NCI-H526 treated with DMSO at 0.1 percent for 48 hours (cell line): ENCODE results near the gene RNF25.

Source experiments
- DNase-seq: peaks from one replicate; lab custom pipeline; 2025; lab: John Stamatoyannopoulos, UW

The RNF25 gene, protein sequence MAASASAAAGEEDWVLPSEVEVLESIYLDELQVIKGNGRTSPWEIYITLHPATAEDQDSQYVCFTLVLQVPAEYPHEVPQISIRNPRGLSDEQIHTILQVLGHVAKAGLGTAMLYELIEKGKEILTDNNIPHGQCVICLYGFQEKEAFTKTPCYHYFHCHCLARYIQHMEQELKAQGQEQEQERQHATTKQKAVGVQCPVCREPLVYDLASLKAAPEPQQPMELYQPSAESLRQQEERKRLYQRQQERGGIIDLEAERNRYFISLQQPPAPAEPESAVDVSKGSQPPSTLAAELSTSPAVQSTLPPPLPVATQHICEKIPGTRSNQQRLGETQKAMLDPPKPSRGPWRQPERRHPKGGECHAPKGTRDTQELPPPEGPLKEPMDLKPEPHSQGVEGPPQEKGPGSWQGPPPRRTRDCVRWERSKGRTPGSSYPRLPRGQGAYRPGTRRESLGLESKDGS

DNA sequence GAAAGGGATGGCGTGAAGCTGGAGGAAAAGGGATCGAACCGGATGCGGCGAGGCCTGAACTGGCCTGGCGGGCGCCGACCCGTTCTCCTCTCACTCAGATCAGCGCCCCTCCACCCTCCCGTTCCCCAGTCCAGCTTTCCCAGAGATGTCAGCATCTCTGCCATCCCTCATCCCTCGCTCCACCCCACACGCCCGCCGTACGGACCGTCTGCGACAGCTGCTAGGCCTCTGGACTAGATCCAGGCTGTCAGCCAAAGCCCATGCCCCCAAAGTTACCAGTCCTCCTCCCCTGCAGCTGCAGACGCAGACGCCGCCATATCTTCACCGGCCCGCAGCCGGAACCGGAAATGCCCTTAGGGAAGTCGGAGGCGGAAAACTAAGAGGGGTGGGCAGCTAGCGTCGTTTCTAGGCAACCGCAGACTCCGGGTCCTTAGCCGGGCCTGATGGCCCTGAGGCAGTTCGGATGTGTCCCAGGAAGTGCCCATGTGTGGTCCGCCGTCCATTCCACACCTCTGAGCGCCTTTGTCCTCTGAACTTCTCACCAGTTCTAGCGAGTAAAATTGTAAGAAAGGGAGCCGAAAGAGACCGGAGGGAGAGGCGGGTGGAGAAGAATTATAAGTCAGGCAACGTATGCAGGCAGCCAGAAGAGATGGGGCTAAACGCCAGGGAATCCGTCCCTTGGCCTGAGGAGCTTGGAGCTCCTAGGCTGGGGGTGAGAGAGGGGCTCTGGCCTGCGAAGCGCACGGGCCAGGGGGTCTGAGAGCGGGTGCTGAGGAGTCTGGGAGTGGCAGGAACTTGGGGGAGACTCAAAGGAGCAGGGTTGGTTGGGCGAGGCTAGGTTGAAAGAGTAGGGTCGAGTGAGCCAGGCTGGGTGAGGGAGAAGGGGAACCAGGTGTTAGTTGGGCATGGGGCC is at the start of gene RNF25, which contains the start of gene STK36:
RNF25 (minus strand) TSS at position 349 of the 913 bp plus-strand sequence; CDS start at position 317, 32 bp downstream.
STK36 (plus strand) TSS at position 433 of the 913 bp plus-strand sequence. CDS start 744 bp downstream, outside the sequence.
- DNase-seq: peak; percentile 80

DNA sequence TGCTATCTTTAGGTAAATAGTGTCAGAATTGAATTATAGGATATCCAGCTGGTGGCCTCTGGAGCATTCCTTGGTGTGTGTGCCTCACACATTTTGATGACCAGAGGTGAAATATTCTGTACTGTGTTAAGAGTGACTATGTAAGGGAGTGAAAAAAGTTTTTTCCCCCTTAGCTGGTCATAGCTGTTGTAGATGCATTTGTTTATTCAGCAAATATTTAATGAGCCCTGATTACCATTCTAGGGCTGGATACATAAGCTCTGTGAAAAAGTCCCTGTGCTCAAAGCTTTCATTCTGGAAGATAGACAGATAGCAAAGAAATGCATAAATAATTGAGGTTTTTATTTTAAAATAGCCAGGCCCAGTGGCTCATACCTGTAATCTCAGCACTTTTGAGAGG is 49.7 kb upstream of the RNF25 start:
- DNase-seq: no peak

DNA sequence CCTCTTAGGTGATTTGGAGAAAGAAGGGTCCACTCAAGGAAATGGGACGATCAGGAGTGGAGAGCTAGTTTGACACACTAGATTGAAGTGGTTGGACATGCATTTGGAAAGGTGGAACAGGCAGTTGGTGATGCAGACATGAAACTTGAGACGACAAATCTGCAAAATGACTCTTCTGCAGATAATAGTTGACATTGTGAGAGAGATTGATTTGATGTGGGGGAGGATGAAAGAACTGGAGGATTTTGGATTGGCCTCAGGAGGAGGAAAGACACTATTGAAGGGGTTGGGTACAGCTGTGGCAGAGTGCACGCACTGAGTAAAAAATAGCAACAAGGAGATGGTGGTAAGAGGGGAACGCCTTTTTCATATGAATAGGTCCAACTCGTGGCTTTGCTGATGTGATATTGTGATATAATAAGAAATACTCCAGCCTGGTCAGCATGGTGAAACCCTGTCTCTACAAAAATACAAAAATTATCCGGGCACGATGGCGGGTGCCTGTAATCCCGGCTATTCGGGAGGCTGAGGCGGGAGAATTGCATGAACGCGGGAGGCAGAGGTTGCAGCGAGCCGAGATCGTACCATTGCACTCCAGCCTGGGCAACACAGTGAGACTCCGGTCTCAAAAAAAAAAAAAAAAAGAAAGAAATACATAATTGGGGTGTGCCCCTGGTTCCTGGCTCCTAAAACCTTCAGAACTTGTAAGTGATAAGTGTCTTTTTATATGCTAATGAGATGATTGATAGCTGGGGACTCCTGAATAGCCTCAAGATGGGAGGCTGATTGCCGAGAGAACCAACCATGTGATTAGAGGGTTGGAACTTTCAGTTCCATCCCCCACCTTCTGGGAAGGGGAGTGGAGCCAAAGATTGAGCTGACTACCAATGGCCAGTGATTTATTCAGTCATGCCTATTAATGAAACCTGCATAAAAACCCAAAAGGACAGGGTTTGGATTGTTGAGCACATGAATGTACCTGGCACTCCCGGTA is 48.5 kb upstream of the RNF25 start:
- no peak for DNase-seq

DNA sequence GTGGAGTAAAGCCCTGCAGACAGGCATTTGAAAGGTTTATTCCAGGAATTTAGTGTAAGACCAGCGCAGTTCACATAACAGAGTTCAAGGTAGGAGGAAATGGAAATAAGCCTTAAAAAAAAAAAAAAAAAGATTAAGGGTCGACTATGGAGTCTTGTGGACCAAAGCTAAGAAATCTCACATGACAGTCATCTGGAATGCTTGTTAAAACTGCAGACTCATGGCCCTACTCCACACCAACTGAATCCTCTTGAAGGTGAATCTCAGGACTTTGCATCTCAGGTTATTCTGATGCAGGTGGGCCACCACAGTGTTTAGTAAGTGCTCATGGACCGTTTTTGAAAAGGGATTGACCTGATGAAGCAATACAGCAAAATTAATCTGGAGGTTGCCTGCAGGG is 47.7 kb upstream of the RNF25 start:
- no peak for DNase-seq

DNA sequence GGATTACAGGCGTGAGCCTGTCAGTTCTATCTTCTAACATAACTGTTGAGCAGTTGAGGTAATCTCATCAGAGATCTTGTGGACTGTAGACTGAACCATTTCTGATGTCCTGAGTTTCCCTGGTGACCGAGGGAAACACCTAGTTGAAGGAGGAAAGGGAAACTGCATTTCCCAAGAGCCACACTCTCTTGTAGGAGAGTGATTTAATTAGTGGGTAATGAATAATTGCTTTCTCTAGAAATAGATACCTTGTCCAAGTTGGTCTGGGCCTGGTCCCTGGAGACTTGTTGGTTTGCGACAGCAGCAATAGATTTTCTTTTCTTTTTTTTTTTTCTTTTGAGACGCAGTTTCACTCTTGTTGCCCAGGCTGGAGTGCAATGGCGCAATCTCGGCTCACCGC is 46.3 kb upstream of the RNF25 start:
- DNase-seq: no peak

DNA sequence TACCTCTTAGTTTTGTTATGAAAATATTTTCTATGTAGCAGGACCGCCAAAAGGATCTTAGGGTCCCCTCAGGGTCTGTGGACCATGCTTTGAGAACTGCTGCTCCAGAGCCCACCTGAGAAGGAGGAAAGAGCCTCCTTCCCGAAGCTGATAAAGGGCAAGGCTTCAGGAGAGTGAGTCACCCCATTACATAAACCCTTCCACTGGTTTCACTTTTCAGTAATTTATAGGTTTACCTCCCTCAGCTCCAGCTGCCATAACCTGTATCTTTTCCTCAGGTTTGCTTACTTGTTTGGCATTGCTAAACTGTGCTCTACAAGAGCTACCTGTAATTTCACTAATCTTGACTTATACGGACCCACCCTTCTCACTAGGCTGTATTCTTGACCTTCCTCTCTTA is 45.5 kb upstream of the RNF25 start:
- no peak for DNase-seq

DNA sequence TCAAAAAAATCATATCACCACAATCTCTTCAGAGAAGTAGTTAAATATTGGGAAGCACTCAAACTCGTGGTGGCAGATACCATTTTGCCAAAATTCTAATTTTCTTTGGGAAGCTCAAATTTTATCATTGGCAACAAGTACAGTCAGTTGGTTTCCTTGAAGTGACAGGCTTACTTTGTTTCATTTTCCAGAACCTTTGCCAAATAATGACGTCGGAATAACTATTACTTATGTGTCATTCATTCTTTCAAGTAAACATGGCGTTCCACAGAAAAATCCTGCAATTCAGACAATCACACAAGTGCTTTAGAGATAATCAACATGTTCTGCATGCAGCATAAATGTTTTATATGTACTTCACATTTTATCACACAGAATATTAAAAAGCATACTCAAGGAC is 44.3 kb upstream of the RNF25 start:
- DNase-seq: no peak

DNA sequence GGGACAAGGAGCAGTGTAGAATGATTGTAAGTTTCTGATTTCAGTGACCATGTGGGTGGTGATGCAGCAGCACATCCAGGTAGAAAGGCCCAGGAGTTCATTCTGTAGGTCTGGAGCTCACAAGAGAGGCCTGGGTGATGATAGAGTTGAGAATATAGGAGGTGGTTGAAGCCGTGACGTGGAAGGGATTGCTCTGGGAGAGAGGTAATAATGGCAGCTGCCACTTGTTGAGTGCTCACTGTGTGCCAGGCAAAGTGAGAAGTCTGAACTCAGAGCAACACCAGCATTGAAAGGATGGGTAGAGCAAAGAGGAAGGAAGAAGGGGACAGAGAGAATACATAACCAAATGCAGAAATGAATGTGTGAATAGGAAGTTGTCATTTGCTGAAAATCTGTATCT is 42.1 kb upstream of the RNF25 start:
- DNase-seq: no peak

DNA sequence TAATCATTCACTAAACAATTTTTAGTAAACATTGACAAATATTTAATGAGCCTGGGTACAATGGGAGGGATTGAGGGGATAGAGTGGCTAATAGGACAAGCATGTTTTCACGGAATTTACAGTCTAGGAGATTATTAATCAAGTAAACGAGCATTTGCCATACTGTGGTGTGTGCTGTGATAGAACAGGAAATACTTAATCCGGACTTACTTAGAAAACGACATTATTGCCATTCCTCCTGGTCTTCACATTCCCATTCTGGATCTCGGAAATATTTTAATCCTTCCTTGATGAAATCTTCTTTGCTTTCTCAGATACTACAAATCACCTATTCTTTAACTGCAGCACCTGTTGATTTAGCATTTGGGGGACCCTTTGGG is 39.7 kb upstream of the RNF25 start:
- DNase-seq: no peak

DNA sequence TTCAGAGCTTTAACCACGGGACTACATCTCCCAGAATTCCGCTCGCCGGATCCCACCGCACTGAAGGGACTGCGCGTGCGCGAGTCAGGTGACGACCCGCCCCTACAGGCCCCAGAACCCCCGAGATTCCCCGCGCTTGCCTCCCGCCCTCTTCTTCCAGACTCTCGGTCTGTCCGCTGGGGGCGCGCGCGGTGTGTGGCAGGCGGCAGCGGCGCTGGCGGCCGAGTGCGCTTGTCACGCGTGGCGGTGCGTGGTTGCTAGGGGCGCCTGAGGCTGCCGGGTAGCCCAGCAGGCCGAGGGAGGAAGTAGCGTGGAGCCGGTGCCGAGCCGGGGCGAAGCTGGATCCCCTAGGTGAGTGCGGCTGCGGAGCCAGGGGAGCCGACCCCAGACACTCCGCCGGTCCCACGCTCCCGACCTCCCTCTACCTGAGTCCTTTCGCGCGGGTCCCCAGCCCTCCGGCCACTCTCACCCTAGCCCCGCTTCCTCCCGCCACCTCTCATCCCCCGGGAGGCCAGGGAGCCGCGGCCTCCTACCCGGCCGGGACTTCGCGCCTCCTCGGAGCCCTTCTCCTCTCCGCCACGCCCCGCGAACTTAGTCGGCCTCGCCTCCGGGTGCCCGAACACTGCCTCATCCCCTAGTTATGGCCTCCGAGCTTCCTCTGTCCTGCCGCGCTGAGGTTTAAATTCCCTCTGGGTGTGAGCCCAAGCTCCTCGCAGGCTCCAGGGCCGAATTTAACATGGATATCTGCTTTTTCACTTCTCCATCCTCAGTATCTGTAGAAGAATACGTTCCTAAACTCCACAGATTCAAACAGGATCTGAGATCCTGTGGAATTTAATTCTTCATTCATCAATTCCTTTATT is 39.1 kb upstream of the RNF25 start, which contains the start of gene TTLL4:
TTLL4 (plus strand) TSS at position 149 of the 863 bp plus-strand sequence. CDS start 26,842 bp downstream, outside the sequence.
- peak; percentile 91 for DNase-seq

DNA sequence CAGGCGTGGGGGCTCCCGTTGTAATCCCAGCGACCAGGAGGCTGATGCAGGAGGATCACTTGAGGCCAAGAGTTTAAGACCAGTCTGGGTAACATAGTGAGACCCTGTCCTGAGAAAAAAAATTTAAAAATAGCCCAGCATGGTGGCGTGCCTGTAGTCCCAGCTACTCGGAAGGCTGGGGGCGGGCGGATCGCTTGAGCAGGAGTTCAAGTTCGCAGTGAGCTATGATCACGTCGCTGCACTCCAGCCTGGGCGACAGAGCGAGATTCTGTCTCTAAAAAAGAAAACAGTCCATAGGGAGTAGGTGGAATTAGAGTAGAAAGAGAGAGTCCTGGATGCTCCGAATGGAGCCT is 38.5 kb upstream of the RNF25 start:
- DNase-seq: no peak

DNA sequence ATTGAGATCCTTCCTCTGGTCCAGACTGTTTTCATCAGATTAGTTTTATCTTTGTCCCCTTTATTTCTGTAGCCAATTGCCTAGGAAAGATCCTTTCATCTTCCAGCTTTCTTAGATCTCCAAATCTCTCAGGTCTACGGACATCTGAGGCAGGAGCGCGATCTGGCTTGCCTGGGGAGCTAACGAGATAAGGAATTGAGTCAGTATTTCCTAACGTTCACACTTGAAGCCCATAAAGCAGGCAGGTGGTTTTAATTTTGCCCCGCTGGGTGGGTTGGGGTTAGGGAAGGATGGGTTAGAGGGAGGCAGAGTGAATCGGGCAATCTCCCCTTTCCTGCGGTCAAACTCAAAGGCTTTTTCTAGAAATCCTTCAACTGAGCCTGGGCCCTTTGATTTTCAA is 38.1 kb upstream of the RNF25 start:
- DNase-seq: no peak

DNA sequence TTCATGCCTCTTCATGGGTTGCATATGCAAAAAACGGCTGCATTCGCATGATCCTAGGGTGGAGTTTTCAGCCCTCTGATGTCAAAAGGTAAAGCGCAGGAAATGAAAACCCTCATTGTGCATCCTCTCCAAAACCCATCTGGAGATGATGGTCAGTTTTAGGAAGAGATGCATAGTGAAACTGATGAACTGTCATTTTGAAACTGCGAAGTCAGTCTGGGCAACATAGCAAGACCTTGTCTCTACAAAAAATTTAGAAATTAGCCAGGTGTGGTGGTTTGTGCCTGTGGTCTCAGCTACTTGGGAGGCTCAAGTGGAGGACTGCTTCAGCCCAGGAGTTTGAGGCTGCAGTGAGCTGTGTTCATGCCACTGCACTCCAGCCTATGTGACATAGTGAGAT is 36.3 kb upstream of the RNF25 start:
- no peak for DNase-seq

DNA sequence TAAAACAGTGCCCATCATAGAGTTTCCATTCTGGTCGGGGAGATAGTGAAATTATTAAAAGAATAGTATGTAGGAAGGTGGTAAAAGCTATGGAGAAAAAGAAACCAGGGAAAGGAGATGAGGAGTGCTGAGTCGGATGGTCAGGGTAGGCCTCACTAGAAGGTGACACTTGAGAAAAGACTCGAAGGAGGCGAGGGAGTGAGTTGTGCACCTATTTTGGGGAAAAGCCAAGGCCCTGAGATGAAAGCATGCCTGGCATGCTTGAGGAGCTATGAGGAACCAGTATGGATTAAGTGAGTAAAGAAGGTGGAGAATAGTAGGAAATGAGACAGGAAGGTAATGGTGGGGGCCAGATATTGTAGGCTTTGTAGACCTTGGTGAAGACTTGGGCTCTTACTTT is 31.5 kb upstream of the RNF25 start:
- DNase-seq: no peak

DNA sequence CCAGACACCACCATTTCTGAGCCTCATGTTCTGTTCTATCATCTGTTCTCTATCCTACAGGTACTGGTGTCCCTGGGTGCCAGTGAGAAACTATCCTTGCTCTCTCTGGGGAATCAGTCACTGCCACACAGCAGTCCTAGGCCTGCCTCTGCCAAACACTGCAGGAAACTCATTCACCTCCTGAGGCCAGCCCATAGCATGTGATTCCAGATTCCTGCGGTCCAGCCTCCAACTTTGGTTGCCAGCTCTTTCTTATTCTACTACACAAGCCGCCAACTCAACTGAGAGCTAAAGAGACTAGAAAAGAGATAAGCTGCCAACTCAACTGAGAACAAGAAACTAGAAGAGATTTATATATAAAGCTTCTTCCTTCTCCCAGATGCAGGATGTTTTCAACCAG is 30.0 kb upstream of the RNF25 start:
- no peak for DNase-seq

DNA sequence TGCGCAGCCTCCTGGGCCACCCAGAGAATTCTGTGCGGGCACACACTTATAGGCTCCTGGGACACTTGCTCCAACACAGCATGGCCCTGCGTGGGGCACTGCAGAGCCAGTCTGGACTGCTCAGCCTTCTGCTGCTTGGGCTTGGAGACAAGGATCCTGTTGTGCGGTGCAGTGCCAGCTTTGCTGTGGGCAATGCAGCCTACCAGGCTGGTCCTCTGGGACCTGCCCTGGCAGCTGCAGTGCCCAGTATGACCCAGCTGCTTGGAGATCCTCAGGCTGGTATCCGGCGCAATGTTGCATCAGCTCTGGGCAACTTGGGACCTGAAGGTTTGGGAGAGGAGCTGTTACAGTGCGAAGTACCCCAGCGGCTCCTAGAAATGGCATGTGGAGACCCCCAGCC is 27.1 kb upstream of the RNF25 start:
- DNase-seq: no peak

DNA sequence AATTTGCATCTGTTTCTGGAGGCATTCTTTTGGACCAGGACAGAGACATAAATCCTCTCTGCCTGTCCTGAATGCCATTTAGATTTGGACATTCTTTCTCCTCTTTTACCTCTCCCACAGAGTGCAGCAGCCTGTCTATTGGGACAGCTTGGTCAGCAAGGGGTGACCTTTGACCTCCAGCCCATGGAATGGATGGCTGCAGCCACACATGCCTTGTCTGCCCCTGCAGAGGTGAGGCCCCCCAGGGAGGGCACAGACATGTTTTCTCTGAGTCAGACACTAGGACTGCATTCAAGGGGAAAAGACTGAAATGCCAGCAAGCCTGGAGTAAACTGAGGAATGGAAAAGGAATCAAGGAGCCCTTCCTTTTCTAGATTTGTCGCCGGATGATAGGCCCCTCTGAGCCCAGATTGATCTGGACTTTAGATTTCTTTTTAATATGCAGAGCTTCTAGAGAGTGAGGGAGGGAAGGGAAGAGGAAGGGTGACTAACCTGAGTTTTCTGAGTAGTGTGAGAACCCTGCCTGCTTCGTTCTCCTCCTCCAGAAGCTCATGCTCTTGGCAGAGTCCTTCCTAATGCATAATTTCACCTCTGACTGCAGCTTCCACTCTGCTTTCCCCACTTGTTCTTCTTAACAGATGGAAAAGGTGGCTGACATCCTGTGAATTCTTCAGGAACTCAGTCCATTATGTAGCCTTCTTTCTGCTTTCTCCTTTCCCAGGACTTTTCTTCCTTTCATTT is 22.8 kb upstream of the RNF25 start:
- no peak for DNase-seq

DNA sequence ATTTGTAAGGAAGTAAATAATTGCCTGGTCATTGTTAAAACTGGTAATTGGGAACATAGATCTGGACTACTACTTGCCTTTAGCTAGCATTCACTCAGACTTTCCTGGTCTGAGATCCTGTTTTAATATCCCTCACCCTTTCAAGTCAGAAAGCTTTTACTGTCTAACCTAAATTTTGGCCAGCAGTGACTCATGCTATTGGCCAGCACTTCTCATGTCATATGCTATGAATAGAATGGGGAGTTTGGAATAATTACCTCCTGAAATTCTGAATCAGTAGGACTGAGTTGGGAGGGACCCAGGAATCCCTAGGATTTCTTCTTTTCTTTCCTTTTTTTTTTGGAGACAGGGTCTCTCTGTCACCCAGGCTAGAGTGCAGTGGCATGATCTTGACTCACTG is 19.4 kb upstream of the RNF25 start:
- no peak for DNase-seq

DNA sequence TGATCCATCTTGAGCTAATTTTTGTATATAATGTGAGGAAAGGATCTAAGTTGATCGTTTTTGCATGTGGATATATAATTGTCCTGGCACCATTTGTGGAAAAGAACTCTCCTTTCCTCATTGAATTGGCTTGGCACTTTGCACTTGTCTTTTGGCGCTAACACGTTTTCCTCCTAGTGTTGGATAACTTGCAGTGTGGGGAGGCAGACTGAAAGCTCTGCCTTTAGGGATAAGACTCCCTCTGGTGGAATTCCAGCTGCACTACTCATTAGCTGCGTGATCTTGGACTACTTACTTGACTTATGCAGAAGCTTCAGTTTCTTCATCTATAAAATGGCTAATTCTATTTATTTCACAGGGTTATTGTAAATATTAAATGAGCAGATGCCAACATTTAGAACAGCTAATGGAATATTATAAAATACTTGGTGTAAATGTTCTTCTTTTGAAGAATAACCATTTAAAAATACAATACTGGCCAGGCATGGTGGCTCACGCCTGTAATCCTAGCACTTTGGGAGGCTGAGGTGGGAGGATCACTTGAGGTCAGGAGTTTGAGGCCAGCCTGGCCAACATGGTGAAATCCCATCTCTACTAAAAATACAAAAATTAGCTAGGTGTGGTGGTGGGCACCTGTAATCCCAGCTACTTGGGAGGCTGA is 15.7 kb upstream of the RNF25 start:
- DNase-seq: peak; percentile 34
